Sciatic nerve (tissue), 2 donors: ENCODE measurements around the gene SLC4A1. TPM values are rescaled to one million over a fixed set of nuclear protein-coding genes. Genes with fewer than 3 reads are reported as not detected.
A peak's percentile ranks its signal among the peaks of the same experiment; 100 is the strongest.

ENCODE experiments used
- ATAC-seq: fragments of 200-7000 bp; cut with Tn5 transposase; one replicate; pipeline ENCODE4 v1.9.1; 2020; ENCODE audit warnings: mild to moderate bottlenecking, moderate library complexity
- DNase-seq: peaks from one replicate; pipeline ENCODE4 v3.0.0-alpha.2; 2020; ENCODE audit warnings: low spot score
- intact Hi-C: fragments of 100-400 bp; cut with DNase I; formaldehyde crosslinking; loops from one replicate; pipeline ENCODE4 v1.14.2; 2022
- total RNA-seq: library from RNA; stranded (reverse); fragmentation: NEBNext Ultra II Directional; extraction: Animal tissue kit (Norgen Biotek cat#: 25700); gene quantifications from one replicate; pipeline ENCODE4 v1.2.1, GENCODE V29; 2021
- donor health status: DM: no; HTN: no; CAD: no.
- donor health status: DM: no; HTN: no; CAD: no.

Gene SLC4A1
- total RNA-seq, 1 donor from 2014 or later = 47.6 TPM

GRCh38 chr17:44213403-44214229 lies 54.3 kb downstream of the SLC4A1 start:
- no peak for ATAC-seq
- no peak for DNase-seq
- intact Hi-C loops = no loop called here

- ATAC-seq (no peak), DNase-seq (no peak)
- intact Hi-C loops = no loop called here
Measured at GRCh38 chr17:44212507-44213402, 55.2 kb downstream of the SLC4A1 start.

- no peak for DNase-seq
- no peak for ATAC-seq
- intact Hi-C loops = loop anchor here (2.0 kb wide), 1 partner anchor 115 kb away; no protein-coding TSS in a partner anchor
Measured at GRCh38 chr17:44211281-44212265, 56.4 kb downstream of the SLC4A1 start.

DNA sequence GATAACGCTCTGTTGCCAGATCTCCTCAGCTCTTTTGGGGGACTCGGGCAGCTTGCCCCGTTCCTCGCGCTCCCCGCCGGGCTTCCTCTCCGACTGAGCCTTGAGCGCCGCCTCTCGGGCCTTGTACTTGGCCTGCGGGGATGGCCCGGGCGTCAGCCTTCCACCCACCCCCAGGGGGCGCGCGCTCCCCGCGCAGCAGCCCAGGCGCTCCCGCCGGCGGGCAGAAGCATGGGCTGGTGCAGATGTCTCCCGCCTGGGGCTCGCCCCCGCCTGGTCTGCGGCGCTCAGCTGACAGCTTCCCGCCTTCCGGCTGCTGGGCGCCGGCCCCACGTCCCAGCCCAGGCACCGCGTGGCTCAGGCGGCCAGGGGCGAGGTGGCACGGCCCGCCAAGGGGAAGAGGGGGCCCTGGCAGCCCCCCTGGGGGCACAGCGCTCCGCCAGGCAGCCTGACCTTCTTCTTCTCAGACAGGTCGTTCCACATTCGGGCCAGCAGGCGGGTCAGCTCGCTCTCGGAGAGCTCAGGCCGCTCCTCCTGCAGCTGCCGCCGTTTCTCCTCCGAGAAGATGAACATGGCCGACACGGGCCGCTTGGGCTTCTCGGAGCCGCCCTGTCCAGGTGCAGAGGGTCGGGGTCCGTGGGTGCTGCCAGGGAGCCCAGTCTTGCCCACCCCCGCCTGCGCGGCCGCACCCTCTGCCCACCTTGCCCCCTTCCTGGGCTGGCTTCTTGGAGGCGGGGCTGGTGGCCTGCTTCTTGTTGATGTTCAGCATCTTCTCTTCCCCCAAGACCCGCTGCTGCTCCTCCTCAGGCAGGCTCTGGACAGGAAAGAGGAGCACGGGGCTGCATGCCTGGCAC lies 57.4 kb downstream of the SLC4A1 start:
- peak; percentile 86 for ATAC-seq
- intact Hi-C loops = loop anchor here (2.0 kb wide), 1 partner anchor 116 kb away; no protein-coding TSS in a partner anchor
- DNase-seq = peak; percentile 92

- intact Hi-C loops = loop anchor here (2.0 kb wide), 1 partner anchor 117 kb away; no protein-coding TSS in a partner anchor
- ATAC-seq = no peak
- no peak for DNase-seq
Measured at GRCh38 chr17:44209786-44210341, 58.1 kb downstream of the SLC4A1 start.

DNA sequence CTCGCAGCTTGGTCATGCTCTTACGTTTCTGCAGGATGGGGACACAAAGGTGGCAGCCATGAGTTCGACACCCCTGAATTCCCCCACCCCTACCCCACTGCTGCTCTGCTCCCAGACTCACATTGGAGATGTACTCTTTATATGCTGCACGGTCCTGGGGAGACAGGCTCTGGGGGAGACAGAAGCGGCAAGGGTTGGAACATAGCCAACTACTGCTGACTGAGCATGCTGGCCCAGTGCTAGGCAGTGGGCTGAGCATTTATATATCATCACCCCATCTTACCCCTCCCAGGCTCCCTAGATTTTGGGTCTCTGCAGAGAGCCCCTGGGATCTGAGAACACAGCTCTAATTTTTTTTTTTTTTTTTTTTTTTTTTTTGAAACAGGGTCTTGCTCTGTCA lies 60.2 kb downstream of the SLC4A1 start:
- DNase-seq (no peak), ATAC-seq (no peak)
- intact Hi-C loops = no loop called here

GRCh38 chr17:44207319-44207718 lies 60.6 kb downstream of the SLC4A1 start:
- ATAC-seq (no peak), DNase-seq (no peak)
- intact Hi-C loops = no loop called here

DNA sequence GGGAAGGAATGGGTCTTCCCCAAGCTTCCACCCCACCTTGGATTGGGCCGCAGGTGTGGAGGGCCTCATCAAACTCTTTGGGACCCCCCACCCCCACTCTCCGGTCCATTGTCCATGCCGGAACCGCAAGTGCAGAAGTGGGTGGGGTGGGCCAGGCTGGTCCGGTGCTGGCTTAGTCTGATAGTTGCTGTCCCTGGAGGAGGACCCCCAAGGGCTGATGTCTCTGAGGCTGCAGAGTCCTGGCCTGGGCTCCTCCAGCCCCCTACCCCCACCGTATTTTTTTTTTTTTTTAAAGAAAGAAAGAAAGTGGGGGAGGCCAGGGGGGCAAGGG lies 61.1 kb downstream of the SLC4A1 start:
- DNase-seq = no peak
- ATAC-seq = no peak
- intact Hi-C loops = no loop called here

DNA sequence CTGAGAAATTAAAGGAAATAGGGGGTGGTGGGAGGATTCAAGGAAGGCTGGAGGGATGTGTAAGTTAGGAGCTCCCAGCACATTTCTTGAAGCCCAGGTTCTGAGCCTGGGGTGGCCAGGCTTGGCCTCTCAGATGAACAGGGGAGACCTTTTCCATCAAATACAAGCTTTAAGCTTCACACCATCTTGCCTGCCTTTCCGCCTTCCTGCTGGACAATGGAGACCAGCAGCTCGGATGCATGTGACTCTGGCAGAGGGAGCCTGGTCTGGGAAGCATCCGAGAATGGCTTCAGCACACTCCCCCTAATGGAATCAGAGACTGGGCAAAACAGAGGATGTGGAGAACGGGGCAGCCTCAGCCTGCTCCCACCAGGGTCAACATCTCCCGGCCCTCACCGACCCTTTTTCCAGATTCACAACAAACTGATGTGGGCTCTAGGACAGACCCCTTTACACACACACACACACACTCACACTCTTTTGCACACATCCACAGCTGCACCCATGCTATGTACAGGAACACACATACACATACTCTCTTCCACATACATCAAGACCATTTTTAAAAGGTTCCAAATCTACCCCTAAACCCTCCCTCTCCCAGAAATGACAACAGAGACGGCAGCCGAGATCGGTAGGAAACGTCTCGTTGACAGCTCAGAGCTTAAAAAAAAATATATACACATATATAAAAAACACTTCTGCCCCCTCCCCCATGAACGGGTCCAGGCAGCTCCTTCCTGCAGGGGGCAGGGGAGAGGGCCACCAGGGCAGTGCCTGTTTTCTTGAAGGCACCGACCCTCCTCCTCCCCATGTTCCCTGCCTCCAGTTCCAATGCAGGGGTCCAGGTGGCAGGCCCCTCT lies 61.7 kb downstream of the SLC4A1 start:
- no peak for ATAC-seq
- no peak for DNase-seq
- intact Hi-C loops = no loop called here

DNA sequence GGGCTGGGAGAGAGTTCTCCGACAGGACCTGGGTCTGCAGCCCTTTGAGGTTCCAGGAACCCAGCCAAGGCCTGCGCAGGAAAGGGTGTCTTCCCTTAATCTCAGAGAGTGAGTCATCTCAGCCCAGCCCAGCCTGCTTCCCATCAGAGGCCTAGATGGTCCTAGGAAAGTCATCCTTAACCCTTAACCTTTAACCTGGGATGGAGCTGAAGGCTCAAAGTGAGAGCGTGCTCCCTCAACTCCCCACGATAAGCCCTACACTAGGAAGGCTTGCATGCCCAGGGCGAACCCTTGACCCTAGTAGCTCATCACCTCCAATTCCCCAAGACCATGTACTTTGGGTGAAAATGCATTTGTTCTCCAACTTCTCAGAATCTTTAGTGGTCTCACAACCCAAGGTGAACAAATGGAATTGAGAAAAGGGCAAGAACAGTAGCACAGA lies 63.5 kb downstream of the SLC4A1 start:
- ATAC-seq (no peak), DNase-seq (no peak)
- intact Hi-C loops = no loop called here

GRCh38 chr17:44203731-44204440 lies 64.0 kb downstream of the SLC4A1 start:
- no peak for ATAC-seq
- intact Hi-C loops = no loop called here
- DNase-seq = no peak

DNA sequence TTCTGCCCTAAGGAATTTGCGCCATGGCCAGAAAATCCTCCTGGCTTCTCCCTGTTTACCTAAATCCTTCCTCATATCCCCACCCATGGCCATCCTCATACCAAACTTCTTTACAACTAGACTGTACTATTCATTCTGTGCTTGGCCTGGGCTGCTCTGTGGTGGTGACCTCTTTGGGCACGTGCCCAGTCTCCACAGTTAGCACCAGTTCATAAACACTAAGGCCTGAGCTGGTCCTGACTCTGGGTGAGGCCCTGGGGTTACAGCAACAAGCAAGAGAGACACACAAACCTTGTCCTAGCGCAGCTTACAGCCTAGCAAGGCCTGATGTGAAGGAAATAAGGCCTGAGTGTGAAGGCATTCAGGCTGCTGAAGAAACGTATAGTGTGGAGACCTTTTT lies 65.2 kb downstream of the SLC4A1 start:
- intact Hi-C loops = no loop called here
- ATAC-seq = peak; percentile 20
- no peak for DNase-seq

GRCh38 chr17:44200478-44201155 lies 67.3 kb downstream of the SLC4A1 start:
- intact Hi-C loops = no loop called here
- DNase-seq (no peak), ATAC-seq (no peak)

GRCh38 chr17:44199553-44200477 lies 68.1 kb downstream of the SLC4A1 start, which contains the start of gene ATXN7L3:
TSS of gene ATXN7L3 (minus strand) at chr17:44199884. CDS start at chr17:44198070, 1,814 bp downstream.
- DNase-seq = peak; percentile 99
- peak; percentile 95 for ATAC-seq
- intact Hi-C loops = no loop called here
